Calu3 (cell line): Measurements from ENCODE around the gene ANXA1. TPM values are rescaled to one million over a fixed set of nuclear protein-coding genes. Genes with fewer than 3 reads are reported as not detected.

Experiments
- BruUV-seq: library from RNA; stranded (reverse); fragments of 400-500 nt; replicated peaks from 2 replicates; lab custom pipeline; 2021; lab: Mats Ljungman, UMichigan
- CTCF ChIA-PET: fragments of 300-600 bp; sonication (Branson Sonifier 250); formaldehyde crosslinking; loops from one replicate; lab custom pipeline; 2022; ENCODE audit warnings: antibody characterized with exemption; lab: Charles Lee
- DNase-seq: peaks from one replicate; pipeline ENCODE4 v3.0.0; 2022
- H3K27ac Mint-ChIP-seq: one replicate; pipeline ENCODE4 v1.8.0; 2022; ENCODE audit warnings: mixed read lengths; ENCODE audit not compliant: unreplicated experiment
- H3K27me3 Mint-ChIP-seq: one replicate; pipeline ENCODE4 v1.8.0; 2022; ENCODE audit warnings: mixed read lengths; ENCODE audit not compliant: unreplicated experiment
- H3K36me3 Mint-ChIP-seq: one replicate; pipeline ENCODE4 v1.8.0; 2022; ENCODE audit warnings: mild to moderate bottlenecking, moderate library complexity, mixed read lengths; ENCODE audit not compliant: insufficient read depth, unreplicated experiment
- H3K4me1 Mint-ChIP-seq: one replicate; pipeline ENCODE4 v1.8.0; 2022; ENCODE audit warnings: mild to moderate bottlenecking, low read depth, mixed read lengths; ENCODE audit not compliant: unreplicated experiment
- H3K4me3 Mint-ChIP-seq: one replicate; pipeline ENCODE4 v1.8.0; 2022; ENCODE audit warnings: mild to moderate bottlenecking, low read depth, moderate library complexity, mixed read lengths; ENCODE audit not compliant: unreplicated experiment
- H3K9me3 Mint-ChIP-seq: one replicate; pipeline ENCODE4 v1.8.0; 2022; ENCODE audit warnings: low read depth, mixed read lengths; ENCODE audit not compliant: unreplicated experiment
- intact Hi-C: fragments of 100-400 bp; cut with micrococcal nuclease; formaldehyde crosslinking; loops from one replicate; pipeline ENCODE4 v1.10.0; 2022; ENCODE audit not compliant: unreplicated experiment
- total RNA-seq: library from RNA; stranded (reverse); gene quantifications from 2 replicates; pipeline ENCODE4 v1.2.3, GENCODE V29; 2022
- TF ChIP-seq, protein P1 (sequence below): fragments of 200-600 bp; IDR thresholded peaks from one replicate; pipeline ENCODE4 v1.8.0; 2022; ENCODE audit warnings: antibody characterized with exemption; ENCODE audit not compliant: unreplicated experiment

Gene ANXA1
- total RNA-seq, 1 experiment from 2014 or later, result 458 TPM

DNA sequence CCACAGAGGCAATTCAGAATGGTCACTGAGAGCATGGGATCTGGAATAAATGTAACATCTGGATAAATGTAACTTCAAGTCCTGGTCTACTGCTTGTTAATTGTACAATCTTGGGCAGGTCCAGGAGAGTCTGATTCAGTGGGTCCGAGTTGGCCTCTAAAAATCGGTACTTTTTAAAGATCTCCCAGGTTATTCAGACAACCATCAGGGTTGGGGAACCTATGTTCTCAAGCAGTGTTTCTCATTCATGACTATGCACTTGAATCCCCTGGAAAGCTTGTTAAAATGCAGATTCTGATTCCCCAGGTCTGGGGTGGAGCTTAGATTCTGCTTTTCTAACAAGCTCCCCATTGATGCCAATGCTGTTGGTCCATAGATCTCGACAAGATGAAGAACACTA lies 14.8 kb downstream of the ANXA1 start:
- Mint-ChIP-seq H3K9me3 (no peaks in the 10 kb centered on the region), H3K27ac (no peak overlapping the region), H3K27me3 (no peaks in the 10 kb centered on the region), H3K36me3 (peaks cover 72% of the 10 kb centered on the region), H3K4me3 (no peak overlapping the region), H3K4me1 (peaks cover 11% of the 10 kb centered on the region)
- no peak for DNase-seq
- TF ChIP-seq, protein P1, sequence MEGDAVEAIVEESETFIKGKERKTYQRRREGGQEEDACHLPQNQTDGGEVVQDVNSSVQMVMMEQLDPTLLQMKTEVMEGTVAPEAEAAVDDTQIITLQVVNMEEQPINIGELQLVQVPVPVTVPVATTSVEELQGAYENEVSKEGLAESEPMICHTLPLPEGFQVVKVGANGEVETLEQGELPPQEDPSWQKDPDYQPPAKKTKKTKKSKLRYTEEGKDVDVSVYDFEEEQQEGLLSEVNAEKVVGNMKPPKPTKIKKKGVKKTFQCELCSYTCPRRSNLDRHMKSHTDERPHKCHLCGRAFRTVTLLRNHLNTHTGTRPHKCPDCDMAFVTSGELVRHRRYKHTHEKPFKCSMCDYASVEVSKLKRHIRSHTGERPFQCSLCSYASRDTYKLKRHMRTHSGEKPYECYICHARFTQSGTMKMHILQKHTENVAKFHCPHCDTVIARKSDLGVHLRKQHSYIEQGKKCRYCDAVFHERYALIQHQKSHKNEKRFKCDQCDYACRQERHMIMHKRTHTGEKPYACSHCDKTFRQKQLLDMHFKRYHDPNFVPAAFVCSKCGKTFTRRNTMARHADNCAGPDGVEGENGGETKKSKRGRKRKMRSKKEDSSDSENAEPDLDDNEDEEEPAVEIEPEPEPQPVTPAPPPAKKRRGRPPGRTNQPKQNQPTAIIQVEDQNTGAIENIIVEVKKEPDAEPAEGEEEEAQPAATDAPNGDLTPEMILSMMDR, result no peak
- BruUV-seq, result no TSS peak
- CTCF ChIA-PET, result no interaction called here
- intact Hi-C loops, result no loop called here

DNA sequence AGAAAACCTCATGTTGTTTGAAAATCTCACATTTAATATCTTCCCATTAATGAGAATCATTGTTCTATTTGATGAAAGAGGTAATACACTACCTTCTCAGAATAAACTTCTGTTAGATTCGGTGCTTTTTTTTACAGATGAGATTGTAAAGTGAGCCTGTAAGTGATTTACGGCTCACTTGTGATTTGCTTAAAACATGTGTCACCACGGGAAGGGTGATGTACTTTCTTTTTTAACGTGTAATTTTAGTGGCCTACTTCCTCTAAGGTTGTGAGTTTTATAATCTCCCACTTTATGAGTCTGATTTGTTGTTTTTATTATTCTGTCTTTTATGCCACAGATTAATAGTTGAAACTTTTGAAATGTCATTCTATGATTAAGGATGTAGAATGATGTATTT lies 15.9 kb downstream of the ANXA1 start:
- no peak overlapping the region for H3K4me3 Mint-ChIP-seq
- DNase-seq, result no peak
- CTCF ChIA-PET, result no interaction called here
- peaks cover 16% of the 10 kb centered on the region for H3K4me1 Mint-ChIP-seq
- TF ChIP-seq, protein P1, result no peak
- BruUV-seq, result no TSS peak
- peaks cover 72% of the 10 kb centered on the region for H3K36me3 Mint-ChIP-seq
- no peaks in the 10 kb centered on the region for H3K27me3 Mint-ChIP-seq
- H3K9me3 Mint-ChIP-seq, result no peaks in the 10 kb centered on the region
- H3K27ac Mint-ChIP-seq, result no peak overlapping the region
- intact Hi-C loops, result no loop called here

DNA sequence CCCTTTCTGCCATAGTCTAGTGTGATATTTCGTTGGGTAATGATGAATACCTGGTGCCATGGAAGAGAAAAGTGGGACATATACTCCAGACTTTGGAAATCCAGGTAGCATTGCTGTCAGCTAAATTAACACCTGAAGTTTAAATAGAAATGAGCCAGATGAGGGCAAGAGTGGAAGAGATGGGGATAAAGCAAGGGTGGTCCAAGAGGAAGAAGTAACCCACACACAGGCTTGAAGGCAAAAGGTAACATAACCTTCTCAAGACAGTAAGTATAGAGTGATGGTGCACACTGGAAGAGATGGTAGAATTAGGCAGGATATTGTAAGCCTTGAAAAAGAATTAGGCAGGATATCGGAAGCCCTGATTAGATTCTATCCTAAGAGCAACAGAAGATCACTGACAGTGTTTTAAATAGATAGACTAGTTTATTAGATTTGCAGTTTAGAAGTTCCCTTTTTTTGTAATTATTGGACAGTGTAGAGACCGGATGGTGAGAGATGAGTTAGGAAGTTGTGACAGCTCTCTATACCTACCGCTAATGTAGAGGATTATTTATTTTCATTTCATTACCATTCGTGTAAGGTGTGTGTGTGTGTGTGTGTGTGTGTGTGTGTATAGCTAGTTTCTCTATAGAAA lies 16.8 kb downstream of the ANXA1 start:
- CTCF ChIA-PET, result no interaction called here
- no TSS peak for BruUV-seq

DNA sequence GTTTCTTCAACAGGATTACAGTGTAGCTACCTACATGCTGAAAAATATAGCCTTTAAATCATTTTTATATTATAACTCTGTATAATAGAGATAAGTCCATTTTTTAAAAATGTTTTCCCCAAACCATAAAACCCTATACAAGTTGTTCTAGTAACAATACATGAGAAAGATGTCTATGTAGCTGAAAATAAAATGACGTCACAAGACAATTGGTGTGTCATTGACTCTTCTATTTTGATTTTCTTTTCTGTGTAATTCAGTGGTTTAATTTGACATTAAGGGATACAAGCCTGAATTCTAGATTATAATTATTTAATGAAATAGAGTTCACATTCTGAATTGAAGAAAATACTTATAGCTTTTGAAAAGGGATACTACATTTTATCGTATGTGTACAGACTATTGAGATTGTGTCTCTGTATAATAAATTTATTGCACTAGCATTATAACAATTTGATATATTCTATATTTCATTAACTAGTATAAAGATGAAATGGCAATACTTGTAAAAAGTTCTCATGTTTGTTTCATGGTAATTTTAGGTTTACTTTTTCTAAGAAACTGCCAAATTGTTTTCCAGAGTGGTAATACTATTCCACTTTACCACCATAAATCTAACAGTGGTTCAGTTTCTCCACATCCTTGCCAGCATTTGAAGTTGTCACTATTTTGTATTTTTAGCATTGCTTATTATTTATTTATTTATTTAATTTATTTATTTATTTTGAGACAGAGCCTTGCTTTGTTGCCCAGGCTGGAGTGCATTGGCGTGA lies 18.7 kb downstream of the ANXA1 start:
- Mint-ChIP-seq H3K27me3 (no peaks in the 10 kb centered on the region), H3K9me3 (no peaks in the 10 kb centered on the region), H3K4me1 (peaks cover 35% of the 10 kb centered on the region), H3K4me3 (no peak overlapping the region), H3K36me3 (peaks cover 65% of the 10 kb centered on the region), H3K27ac (no peak overlapping the region)
- TF ChIP-seq, protein P1, result no peak
- no peak for DNase-seq
- intact Hi-C loops, result no loop called here
- CTCF ChIA-PET, result no interaction called here
- no TSS peak for BruUV-seq

More for the DNA sequence above, 16.8 kb downstream of the ANXA1 start:
- DNase-seq, result no peak
- Mint-ChIP-seq H3K27me3 (no peaks in the 10 kb centered on the region), H3K4me1 (peaks cover 24% of the 10 kb centered on the region), H3K27ac (peak overlapping the region; percentile 9), H3K36me3 (peaks cover 71% of the 10 kb centered on the region), H3K4me3 (no peak overlapping the region), H3K9me3 (no peaks in the 10 kb centered on the region)
- intact Hi-C loops, result no loop called here
- TF ChIP-seq, protein P1, result no peak
